Measurements from ENCODE around the gene TXN.

DNA sequence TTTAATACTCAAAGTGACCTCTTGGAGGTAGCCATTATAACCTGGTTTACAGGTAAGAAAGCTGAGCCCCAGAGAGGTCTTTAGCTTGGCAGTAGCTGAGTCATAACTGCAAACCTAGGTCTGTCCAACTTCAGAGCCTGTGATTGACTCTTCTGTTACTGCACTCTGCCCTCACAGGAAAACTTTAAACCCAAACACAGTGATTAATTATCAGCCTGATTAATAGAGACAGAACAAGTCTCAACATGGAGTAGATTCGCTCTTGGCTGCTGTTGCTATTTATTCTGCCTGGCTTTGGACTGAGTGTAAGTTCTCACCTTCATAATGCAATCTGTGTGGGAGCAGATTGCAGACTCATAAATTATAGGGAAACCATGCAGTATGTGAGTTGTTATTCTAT is 27.4 kb upstream of the TXN start:
- TF ChIP-seq, protein P1, sequence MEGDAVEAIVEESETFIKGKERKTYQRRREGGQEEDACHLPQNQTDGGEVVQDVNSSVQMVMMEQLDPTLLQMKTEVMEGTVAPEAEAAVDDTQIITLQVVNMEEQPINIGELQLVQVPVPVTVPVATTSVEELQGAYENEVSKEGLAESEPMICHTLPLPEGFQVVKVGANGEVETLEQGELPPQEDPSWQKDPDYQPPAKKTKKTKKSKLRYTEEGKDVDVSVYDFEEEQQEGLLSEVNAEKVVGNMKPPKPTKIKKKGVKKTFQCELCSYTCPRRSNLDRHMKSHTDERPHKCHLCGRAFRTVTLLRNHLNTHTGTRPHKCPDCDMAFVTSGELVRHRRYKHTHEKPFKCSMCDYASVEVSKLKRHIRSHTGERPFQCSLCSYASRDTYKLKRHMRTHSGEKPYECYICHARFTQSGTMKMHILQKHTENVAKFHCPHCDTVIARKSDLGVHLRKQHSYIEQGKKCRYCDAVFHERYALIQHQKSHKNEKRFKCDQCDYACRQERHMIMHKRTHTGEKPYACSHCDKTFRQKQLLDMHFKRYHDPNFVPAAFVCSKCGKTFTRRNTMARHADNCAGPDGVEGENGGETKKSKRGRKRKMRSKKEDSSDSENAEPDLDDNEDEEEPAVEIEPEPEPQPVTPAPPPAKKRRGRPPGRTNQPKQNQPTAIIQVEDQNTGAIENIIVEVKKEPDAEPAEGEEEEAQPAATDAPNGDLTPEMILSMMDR (IDR thresholded peaks at IDR 0.05): no peak
- no peak for TF ChIP-seq POLR2A (IDR thresholded peaks at IDR 0.05)
